Measurements from ENCODE around the gene ZBTB18. TPM values are rescaled to one million over a fixed set of nuclear protein-coding genes. Genes with fewer than 3 reads are reported as not detected.

The ZBTB18 gene
- total RNA-seq, 1 donor from 2014 or later: 30.1 TPM

DNA sequence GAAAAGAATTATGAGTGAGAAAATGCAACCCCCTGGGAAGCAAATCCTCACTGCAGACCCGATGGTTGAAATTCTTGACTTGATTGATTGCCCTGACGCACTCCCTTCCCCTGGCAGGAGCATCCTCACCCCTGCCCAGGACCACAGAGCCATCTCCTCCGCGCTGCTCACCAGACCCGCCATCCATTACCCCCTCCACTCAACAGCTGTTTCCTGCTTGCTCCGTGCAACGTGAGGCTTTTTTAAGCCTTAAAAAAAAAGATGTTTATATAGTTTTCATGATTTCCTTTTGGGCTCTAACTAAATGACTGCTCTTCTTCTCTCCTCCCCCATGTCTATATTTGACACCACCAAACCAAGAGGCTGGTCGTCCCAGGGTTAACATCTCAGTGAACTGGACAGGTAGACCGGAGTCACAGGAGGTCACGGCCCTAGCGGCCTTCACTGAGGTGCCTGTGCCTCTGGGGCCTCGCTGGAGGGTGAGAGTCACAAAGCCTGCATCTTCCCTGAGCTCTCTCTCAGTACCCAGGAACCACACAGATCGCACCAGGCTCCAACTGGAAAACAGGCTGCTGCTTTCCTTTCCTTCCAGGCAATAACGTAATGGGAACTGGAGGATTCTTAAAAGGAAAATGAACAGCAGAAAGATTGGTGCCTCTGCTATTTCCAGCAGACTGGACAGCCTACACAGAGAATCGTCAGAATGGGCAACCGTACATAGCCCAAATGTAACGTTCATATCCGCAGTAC is 49.8 kb downstream of the ZBTB18 start:
- TF ChIP-seq EZH2 (IDR thresholded peaks at IDR 0.05) (no peak), EZH2phosphoT487 (IDR thresholded peaks at IDR 0.05) (no peak)
- H3K9me3 ChIP-seq (ENCODE audit: low read depth): no peaks in the 10 kb centered on the region
- no peaks in the 10 kb centered on the region for H3K79me2 ChIP-seq (ENCODE audit: low read depth)
- no peaks in the 10 kb centered on the region for H3K27me3 ChIP-seq
- peaks cover 9% of the 10 kb centered on the region for H3K4me1 ChIP-seq
- Mint-ChIP-seq H3K27ac (peak overlapping the region; percentile 13), H3K27me3 (ENCODE audit: insufficient read depth, low read depth) (peaks cover 6% of the 10 kb centered on the region), H3K9me3 (peaks cover 4% of the 10 kb centered on the region), H3K36me3 (peaks cover 2% of the 10 kb centered on the region), H3K4me1 (peaks cover 30% of the 10 kb centered on the region), H3K4me3 (peak overlapping the region; percentile 4)
- no peak overlapping the region for H3K9ac ChIP-seq
- no peaks in the 10 kb centered on the region for H3K36me3 ChIP-seq
- no peak overlapping the region for H3K27ac ChIP-seq
- no peaks in the 10 kb centered on the region for H3F3A ChIP-seq (ENCODE audit: low read depth)
- no peak for DNase-seq (ENCODE audit: low spot score)
- H2AFZ ChIP-seq (replicated peaks): peak overlapping the region; percentile 64
- no peak overlapping the region for H3K4me2 ChIP-seq
- no peaks in the 10 kb centered on the region for H4K20me1 ChIP-seq (ENCODE audit: low read depth)
- H3K4me3 ChIP-seq: no peak overlapping the region

GRCh38 chr1:244102046-244102445 is 51.0 kb downstream of the ZBTB18 start:
- no peak overlapping the region for H3K27ac Mint-ChIP-seq
- no peak overlapping the region for H3K9ac ChIP-seq
- DNase-seq (ENCODE audit: low spot score): no peak
- H3K9me3 Mint-ChIP-seq: peaks cover 4% of the 10 kb centered on the region
- no peaks in the 10 kb centered on the region for H3F3A ChIP-seq (ENCODE audit: low read depth)
- H3K79me2 ChIP-seq (ENCODE audit: low read depth): no peaks in the 10 kb centered on the region
- H3K27ac ChIP-seq: no peak overlapping the region
- no peaks in the 10 kb centered on the region for H3K9me3 ChIP-seq (ENCODE audit: low read depth)
- H3K4me1 Mint-ChIP-seq: peaks cover 33% of the 10 kb centered on the region
- no peaks in the 10 kb centered on the region for H3K36me3 ChIP-seq
- peaks cover 2% of the 10 kb centered on the region for H3K36me3 Mint-ChIP-seq
- H3K4me3 Mint-ChIP-seq: no peak overlapping the region
- H4K20me1 ChIP-seq (ENCODE audit: low read depth): no peaks in the 10 kb centered on the region
- H2AFZ ChIP-seq (replicated peaks): no peak overlapping the region
- H3K27me3 ChIP-seq: no peaks in the 10 kb centered on the region
- H3K27me3 Mint-ChIP-seq (ENCODE audit: insufficient read depth, low read depth): peaks cover 6% of the 10 kb centered on the region
- H3K4me1 ChIP-seq: peaks cover 9% of the 10 kb centered on the region
- H3K4me2 ChIP-seq: no peak overlapping the region
- no peak overlapping the region for H3K4me3 ChIP-seq
- TF ChIP-seq EZH2 (IDR thresholded peaks at IDR 0.05) (no peak), EZH2phosphoT487 (IDR thresholded peaks at IDR 0.05) (no peak)
- TF ChIP-seq, protein P1, sequence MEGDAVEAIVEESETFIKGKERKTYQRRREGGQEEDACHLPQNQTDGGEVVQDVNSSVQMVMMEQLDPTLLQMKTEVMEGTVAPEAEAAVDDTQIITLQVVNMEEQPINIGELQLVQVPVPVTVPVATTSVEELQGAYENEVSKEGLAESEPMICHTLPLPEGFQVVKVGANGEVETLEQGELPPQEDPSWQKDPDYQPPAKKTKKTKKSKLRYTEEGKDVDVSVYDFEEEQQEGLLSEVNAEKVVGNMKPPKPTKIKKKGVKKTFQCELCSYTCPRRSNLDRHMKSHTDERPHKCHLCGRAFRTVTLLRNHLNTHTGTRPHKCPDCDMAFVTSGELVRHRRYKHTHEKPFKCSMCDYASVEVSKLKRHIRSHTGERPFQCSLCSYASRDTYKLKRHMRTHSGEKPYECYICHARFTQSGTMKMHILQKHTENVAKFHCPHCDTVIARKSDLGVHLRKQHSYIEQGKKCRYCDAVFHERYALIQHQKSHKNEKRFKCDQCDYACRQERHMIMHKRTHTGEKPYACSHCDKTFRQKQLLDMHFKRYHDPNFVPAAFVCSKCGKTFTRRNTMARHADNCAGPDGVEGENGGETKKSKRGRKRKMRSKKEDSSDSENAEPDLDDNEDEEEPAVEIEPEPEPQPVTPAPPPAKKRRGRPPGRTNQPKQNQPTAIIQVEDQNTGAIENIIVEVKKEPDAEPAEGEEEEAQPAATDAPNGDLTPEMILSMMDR (IDR thresholded peaks at IDR 0.05): no peak

DNA sequence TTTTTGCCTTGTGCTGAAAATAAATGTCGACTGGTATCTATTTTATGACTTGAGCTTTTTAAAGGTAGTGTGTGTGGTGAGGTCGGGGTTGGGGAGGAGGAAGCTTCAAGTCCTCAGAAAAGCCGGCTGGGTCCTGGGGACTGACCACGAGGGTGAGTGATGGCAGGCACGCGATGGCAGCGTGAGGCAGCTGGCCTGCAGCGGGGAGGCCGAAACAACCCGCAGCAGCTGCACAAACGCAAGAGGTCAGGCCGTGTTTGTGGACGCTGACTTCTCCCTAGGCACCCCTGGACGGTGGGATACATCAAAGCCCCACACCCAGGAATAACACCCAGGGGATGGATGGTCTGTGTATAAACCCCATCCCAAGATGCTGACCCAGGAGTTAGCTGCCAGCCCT is 51.4 kb downstream of the ZBTB18 start:
- H3K4me3 Mint-ChIP-seq: no peak overlapping the region
- no peaks in the 10 kb centered on the region for H3K9me3 ChIP-seq (ENCODE audit: low read depth)
- peaks cover 4% of the 10 kb centered on the region for H3K9me3 Mint-ChIP-seq
- no peaks in the 10 kb centered on the region for H3K36me3 ChIP-seq
- DNase-seq (ENCODE audit: low spot score): no peak
- no peak overlapping the region for H2AFZ ChIP-seq (replicated peaks)
- no peak overlapping the region for H3K4me3 ChIP-seq
- H3K9ac ChIP-seq: no peak overlapping the region
- H3K27me3 Mint-ChIP-seq (ENCODE audit: insufficient read depth, low read depth): peaks cover 6% of the 10 kb centered on the region
- no peaks in the 10 kb centered on the region for H3F3A ChIP-seq (ENCODE audit: low read depth)
- H3K4me1 ChIP-seq: peaks cover 9% of the 10 kb centered on the region
- TF ChIP-seq, protein P1 (IDR thresholded peaks at IDR 0.05): no peak
- TF ChIP-seq EZH2 (IDR thresholded peaks at IDR 0.05) (no peak), EZH2phosphoT487 (IDR thresholded peaks at IDR 0.05) (no peak)
- no peaks in the 10 kb centered on the region for H3K79me2 ChIP-seq (ENCODE audit: low read depth)
- H3K4me1 Mint-ChIP-seq: peaks cover 34% of the 10 kb centered on the region
- H3K27ac Mint-ChIP-seq: no peak overlapping the region
- H3K4me2 ChIP-seq: no peak overlapping the region
- H3K27me3 ChIP-seq: no peaks in the 10 kb centered on the region
- peaks cover 2% of the 10 kb centered on the region for H3K36me3 Mint-ChIP-seq
- H3K27ac ChIP-seq: no peak overlapping the region
- H4K20me1 ChIP-seq (ENCODE audit: low read depth): no peaks in the 10 kb centered on the region

Measured in neural progenitor cell (in vitro differentiated cells).